Activated CD4-positive, CD25-positive, alpha-beta regulatory T cell treated with anti-CD3 and anti-CD28 coated beads, Interleukin-2, amount 50 U/mL, for 16 hours (primary cell): ENCODE data around the gene SCYGR6.

Source experiments
- DNase-seq: peaks from one replicate; pipeline ENCODE4 v3.0.0-alpha.2; 2020; ENCODE audit warnings: low read depth, low spot score

Gene SCYGR6

GRCh38 chr2:227713291-227713690 lies 11.3 kb downstream of the SCYGR6 start:
- no peak for DNase-seq

GRCh38 chr2:227710986-227711385 lies 13.6 kb downstream of the SCYGR6 start:
- DNase-seq: no peak

DNA sequence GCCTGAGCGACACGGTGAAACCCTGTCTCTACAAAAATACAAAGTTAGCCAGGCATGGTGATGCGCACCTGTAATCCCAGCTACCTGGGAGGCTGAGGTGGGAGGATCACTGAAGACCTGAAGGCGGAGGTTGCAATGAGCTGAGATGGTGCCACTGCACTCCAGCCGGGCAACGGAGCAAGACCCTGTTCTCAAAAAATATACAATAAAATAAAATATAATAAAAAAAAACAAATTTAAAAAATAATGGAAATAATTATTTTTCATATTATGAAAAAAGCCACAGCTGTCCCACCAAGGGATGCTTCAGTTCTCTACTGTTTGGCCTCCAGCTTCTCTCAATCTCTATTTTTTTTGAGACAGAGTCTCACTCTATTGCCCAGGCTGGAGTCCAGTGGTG lies 17.2 kb downstream of the SCYGR6 start:
- no peak for DNase-seq

- no peak for DNase-seq
Observed at GRCh38 chr2:227706859-227707258, 17.7 kb downstream of the SCYGR6 start.

GRCh38 chr2:227703961-227704360 lies 20.6 kb downstream of the SCYGR6 start:
- no peak for DNase-seq

- DNase-seq: no peak
Observed at GRCh38 chr2:227703280-227703732, 21.3 kb downstream of the SCYGR6 start.

- DNase-seq: no peak
Observed at GRCh38 chr2:227701556-227701955, 23.0 kb downstream of the SCYGR6 start.

- DNase-seq: no peak
Observed at GRCh38 chr2:227696990-227697679, 27.4 kb downstream of the SCYGR6 start.

- no peak for DNase-seq
Observed at GRCh38 chr2:227687189-227687588, 37.4 kb downstream of the SCYGR6 start.

- no peak for DNase-seq
Observed at GRCh38 chr2:227684258-227684657, 40.3 kb downstream of the SCYGR6 start.

GRCh38 chr2:227677928-227678327 lies 46.6 kb downstream of the SCYGR6 start:
- DNase-seq: no peak

GRCh38 chr2:227674485-227674884 lies 50.1 kb downstream of the SCYGR6 start:
- no peak for DNase-seq
